GM12878 (cell line): ENCODE data around the gene MAX. TPM values are rescaled to one million over a fixed set of nuclear protein-coding genes. Genes with fewer than 3 reads are reported as not detected.

Experiments used
- ATAC-seq: fragments of 200-7000 bp; cut with Tn5 transposase; 3 replicates; pipeline ENCODE4 v1.9.1; 2020; ENCODE audit warnings: mild to moderate bottlenecking, moderate library complexity
- BruUV-seq: library from RNA; stranded (reverse); fragments of 400-500 nt; replicated peaks from 2 replicates; lab custom pipeline; 2021; lab: Mats Ljungman, UMichigan
- CTCF ChIA-PET: fragments of 300-600 bp; sonication (Branson Sonifier 250); formaldehyde crosslinking; extraction: SDS; loops from one replicate; lab custom pipeline; 2021; ENCODE audit warnings: inconsistent platforms; lab: Yijun Ruan, JAX
- POLR2A ChIA-PET: fragments of 350-600 bp; formaldehyde crosslinking; extraction: SDS; loops from one replicate; lab custom pipeline; 2021; ENCODE audit warnings: inconsistent platforms; lab: Charles Lee
- RAD21 ChIA-PET: fragments of 300-600 bp; sonication (Branson Sonifier 250); formaldehyde crosslinking; loops from one replicate; lab custom pipeline; 2023; ENCODE audit warnings: antibody characterized with exemption; ENCODE audit not compliant: unreplicated experiment; lab: Charles Lee
- SMC1A ChIA-PET: fragments of 300-600 bp; sonication (Branson Sonifier 250); formaldehyde crosslinking; loops from one replicate; lab custom pipeline; 2023; ENCODE audit not compliant: unreplicated experiment, uncharacterized antibody; lab: Charles Lee
- DNase-seq: peaks from one replicate; pipeline ENCODE4 v3.0.0-alpha.2; 2011; ENCODE audit warnings: low read depth, low spot score
- FAIRE-seq: peaks from 3 replicates; lab custom pipeline; 2011; peaks lifted over from hg19 to GRCh38; lab: Jason Lieb, UNC
- H2AFZ ChIP-seq: 2 replicates; pipeline ENCODE4 v1.6.0; 2011; ENCODE audit warnings: low read depth, low read length, control low read depth; ENCODE audit not compliant: control insufficient read depth
- H3K27ac ChIP-seq: 2 replicates; pipeline ENCODE4 v1.5.1; 2011; ENCODE audit warnings: control low read depth; ENCODE audit not compliant: control insufficient read depth, insufficient read depth
- H3K27me3 ChIP-seq, 2 experiments: replicated peaks in 1 of 2; 2 replicates each; pipeline versions ENCODE4 v1.6.0 to v1.6.1; 2011; ENCODE audit warnings: low read length in 1 of 2; ENCODE audit not compliant: control insufficient read depth in 2 of 2, insufficient read depth in 2 of 2
- H3K36me3 ChIP-seq, 2 experiments: 2 replicates each; pipeline ENCODE4 v1.5.1; 2011; ENCODE audit warnings: low read length in 1 of 2; ENCODE audit not compliant: control insufficient read depth in 2 of 2, insufficient read depth in 2 of 2
- H3K4me1 ChIP-seq: 2 replicates; pipeline ENCODE4 v1.6.1; 2011; ENCODE audit warnings: mild to moderate bottlenecking, low read length, moderate library complexity, mixed read lengths; ENCODE audit not compliant: control insufficient read depth, insufficient read depth
- H3K4me2 ChIP-seq: 2 replicates; pipeline ENCODE4 v1.6.0; 2011; ENCODE audit warnings: control low read depth; ENCODE audit not compliant: control insufficient read depth, insufficient read depth
- H3K4me3 ChIP-seq: fragments of 200-600 bp; sonication (generic); 2 replicates; pipeline ENCODE4 v1.5.1; 2016
- H3K79me2 ChIP-seq: 2 replicates; pipeline ENCODE4 v1.6.0; 2011; ENCODE audit warnings: low read length; ENCODE audit not compliant: control insufficient read depth, insufficient read depth
- H3K9ac ChIP-seq: 2 replicates; pipeline ENCODE4 v1.8.0; 2011; ENCODE audit warnings: low read length, control low read depth, mixed read lengths; ENCODE audit not compliant: control insufficient read depth, insufficient read depth
- H3K9me3 ChIP-seq: replicated peaks from 3 replicates; pipeline ENCODE4 v1.5.1; 2011; ENCODE audit warnings: mild to moderate bottlenecking, low read length; ENCODE audit not compliant: control insufficient read depth, insufficient read depth
- H4K20me1 ChIP-seq: 2 replicates; pipeline ENCODE4 v1.6.0; 2011; ENCODE audit not compliant: control insufficient read depth, insufficient read depth
- CREB1 ChIP-seq: IDR thresholded peaks from 2 replicates; pipeline ENCODE4 v1.6.1; 2012; ENCODE audit warnings: low read depth, mild to moderate bottlenecking, inconsistent platforms
- ESRRA ChIP-seq: IDR thresholded peaks from 2 replicates; pipeline ENCODE4 v1.6.1; 2012; ENCODE audit warnings: mild to moderate bottlenecking, low read length, improper control_type of control experiment
- MAX ChIP-seq: IDR thresholded peaks from 2 replicates; pipeline ENCODE4 v1.6.1; 2012; ENCODE audit warnings: low read depth, low read length, improper control_type of control experiment
- POU2F2 ChIP-seq: IDR thresholded peaks from 3 replicates; pipeline ENCODE4 v1.6.1; 2011; ENCODE audit warnings: low read depth, mild to moderate bottlenecking, low read length, borderline replicate concordance
- ZBTB11 ChIP-seq: fragments of 450-650 bp; formaldehyde crosslinking; IDR thresholded peaks from 2 replicates; pipeline ENCODE4 v1.5.0; 2022; ENCODE audit warnings: mild to moderate bottlenecking, missing genetic modification characterization
- WGBS: methylation state at CpG from one replicate; pipeline ENCODE4 v1.1.6; 2016; ENCODE audit warnings: low lambda C conversion rate; ENCODE audit not compliant: insufficient replicate concordance, insufficient coverage; ENCODE audit errors: missing lambda C conversion rate; 5-methylcytosine and 5-hydroxymethylcytosine counted together
- in situ Hi-C: fragments of 300-500 bp; cut with MboI; formaldehyde crosslinking; loops from 9 replicates; pipeline ENCODE4 v1.14.3; 2018; ENCODE audit warnings: mixed read lengths
- intact Hi-C: fragments of 100-400 bp; cut with micrococcal nuclease; formaldehyde crosslinking; loops from one replicate; pipeline ENCODE4 v1.14.2; 2022; ENCODE audit not compliant: unreplicated experiment
- polyA plus RNA-seq, 11 experiments: library from polyadenylated mRNA; depleted of rRNA in 4 of 11; unstranded in 6 of 11; stranded (reverse) in 5 of 11; fragments of >200 nt; fragmentation: Nextera tagmentation in 4 of 11; fragmentation: Illumina TruSeq in 1 of 11; extraction: Ambion mirVana in 4 of 11; extraction: Trizol in 1 of 11; gene quantifications; 1 replicate in 1 of 11; 2 replicates in 10 of 11; pipeline versions ENCODE4 v1.2.1 to v1.2.3, GENCODE V29; 2011 to 2016; ENCODE audit warnings: inconsistent platforms in 2 of 11, missing spikeins in 2 of 11, low read depth in 1 of 11
- total RNA-seq, 4 experiments: library from RNA; depleted of rRNA in 3 of 4; stranded (reverse); fragments of >200 nt in 3 of 4; fragmentation: Illumina TruSeq in 1 of 4; extraction: Trizol in 1 of 4; gene quantifications; 2 replicates each; pipeline versions ENCODE4 v1.2.1 to v1.2.3, GENCODE V29; 2013 to 2021

Gene MAX
- total and polyA plus RNA-seq, 10 of the 15 experiments (the other 5 are each of a cell fraction or from before 2014, with no cell fraction given): 21.5 to 122 (median 67.5) TPM

- POLR2A ChIA-PET: no interaction called here
- Histone ChIP-seq H3K27ac (no peak overlapping the region), H3K27me3 (no peaks in the 10 kb centered on the region), H3K4me3 (no peak overlapping the region), H3K4me2 (no peak overlapping the region), H4K20me1 (no peaks in the 10 kb centered on the region), H3K9me3 (no peaks in the 10 kb centered on the region), H3K79me2 (no peaks in the 10 kb centered on the region), H3K9ac (no peak overlapping the region), H3K4me1 (peaks cover 6% of the 10 kb centered on the region; the same call in 1 of the 2 replicates), H3K36me3 (peaks cover 12 to 18% of the 10 kb centered on the region in 2 experiments), H2AFZ (no peak overlapping the region)
- in situ Hi-C loops: no loop called here
- ATAC-seq (no peak), FAIRE-seq (no peak), DNase-seq (no peak)
- 92% methylated on average over 12 of the region's 12 CpGs for WGBS
- CTCF ChIA-PET: no interaction called here
- no TSS peak for BruUV-seq
- SMC1A ChIA-PET: no interaction called here
- TF ChIP-seq ESRRA (no peak), POU2F2 (no peak), MAX (no peak), CREB1 (no peak), ZBTB11 (CRISPR knock-in tag) (no peak)
- RAD21 ChIA-PET: no interaction called here
- intact Hi-C loops: no loop called here
Observed at GRCh38 chr14:65043893-65044595, 58.3 kb downstream of the MAX start.
